H1 (cell line): ENCODE data around the gene SSH2.

Experiments
- ASH2L ChIP-seq: fragments of 200-600, 300-600 bp; sonication (generic); IDR thresholded peaks from one replicate; pipeline ENCODE4 v1.7.1; 2017; ENCODE audit warnings: low read length
- CBX5 ChIP-seq: fragments of 300-800, 300-1000 bp; sonication (generic); IDR thresholded peaks from 2 replicates; pipeline ENCODE4 v1.7.1; 2016; ENCODE audit warnings: antibody characterized with exemption, low read length, low read depth
- CEBPB ChIP-seq: IDR thresholded peaks from 2 replicates; pipeline ENCODE4 v1.6.1; 2012; ENCODE audit warnings: low read depth, low read length
- CTCF ChIP-seq, 3 experiments: IDR thresholded peaks; 1 replicate in 2 of 3; 2 replicates in 1 of 3; pipeline versions ENCODE4 v1.5.1 to v1.6.1; 2011; ENCODE audit warnings: low read length in 3 of 3, mild to moderate bottlenecking in 3 of 3, inconsistent platforms in 2 of 3, low read depth in 1 of 3, moderate library complexity in 1 of 3; ENCODE audit not compliant: insufficient read depth in 1 of 3; ENCODE audit errors: control extremely low read depth in 1 of 3
- EZH2 ChIP-seq: fragments of 200-600 bp; sonication (generic); IDR thresholded peaks from 2 replicates; pipeline ENCODE4 v1.7.1; 2012; ENCODE audit warnings: low read depth, mild to moderate bottlenecking, moderate library complexity, low read length, inconsistent platforms; ENCODE audit not compliant: severe bottlenecking
- HDAC2 ChIP-seq, 2 experiments: fragments of 300-600 bp in 1 of 2; sonication (generic) in 1 of 2; IDR thresholded peaks; 2 replicates each; pipeline ENCODE4 v1.6.1; 2011 to 2012; ENCODE audit warnings: low read depth in 2 of 2, low read length in 2 of 2, mild to moderate bottlenecking in 2 of 2, moderate library complexity in 2 of 2, borderline replicate concordance in 1 of 2, inconsistent platforms in 1 of 2
- NANOG ChIP-seq: IDR thresholded peaks from 2 replicates; pipeline ENCODE4 v1.6.1; 2011; ENCODE audit warnings: low read length, low read depth, mild to moderate bottlenecking, inconsistent platforms; ENCODE audit not compliant: insufficient read depth, poor library complexity, severe bottlenecking
- POLR2A ChIP-seq, 2 experiments: IDR thresholded peaks; 1 replicate in 1 of 2; 2 replicates in 1 of 2; pipeline ENCODE4 v1.6.1; 2011; ENCODE audit warnings: low read depth in 2 of 2, low read length in 2 of 2, mild to moderate bottlenecking in 2 of 2; ENCODE audit errors: control extremely low read depth in 1 of 2
- SIN3A ChIP-seq, 2 experiments: IDR thresholded peaks in 1 of 2; conservative IDR thresholded peaks in 1 of 2; 2 replicates each; pipeline ENCODE4 v1.6.1; 2011 to 2012; ENCODE audit warnings: low read length in 2 of 2, improper control_type of control experiment in 1 of 2, low read depth in 1 of 2, mild to moderate bottlenecking in 1 of 2
- SIRT6 ChIP-seq: IDR thresholded peaks from one replicate; pipeline ENCODE4 v1.7.1; 2012; ENCODE audit warnings: low read length, inconsistent platforms
- TCF12 ChIP-seq: IDR thresholded peaks from 2 replicates; pipeline ENCODE4 v1.6.1; 2011; ENCODE audit warnings: low read depth, mild to moderate bottlenecking, low read length
- ZNF274 ChIP-seq: IDR thresholded peaks from 2 replicates; pipeline ENCODE4 v1.7.0; 2012; ENCODE audit warnings: low read length, borderline replicate concordance; ENCODE audit errors: extremely low read depth

- no peak for TF ChIP-seq ZNF274
- no peak for TF ChIP-seq CTCF (IDR thresholded peaks at IDR 0.05; ENCODE audit: control extremely low read depth in 1 of 3, insufficient read depth in 1 of 3, low read depth in 1 of 3, low read length in 3 of 3)
- no peak for TF ChIP-seq HDAC2 (IDR thresholded peaks at IDR 0.05; ENCODE audit: borderline replicate concordance in 1 of 2, low read depth in 2 of 2, low read length in 2 of 2)
- no peak for TF ChIP-seq ASH2L
- no peak for TF ChIP-seq SIN3A (conservative IDR thresholded peaks at IDR 0.05 in 1 of 2, IDR thresholded peaks at IDR 0.05 in 1 of 2; ENCODE audit: low read depth in 1 of 2, low read length in 2 of 2)
- no peak for TF ChIP-seq CEBPB
- no peak for TF ChIP-seq SIRT6
- TF ChIP-seq NANOG = no peak
- no peak for TF ChIP-seq EZH2
- TF ChIP-seq POLR2A (IDR thresholded peaks at IDR 0.05; ENCODE audit: control extremely low read depth in 1 of 2, low read depth in 2 of 2, low read length in 2 of 2) = no peak
- no peak for TF ChIP-seq TCF12
- TF ChIP-seq CBX5 = no peak
Measured at GRCh38 chr17:29596811-29597210, 333.2 kb downstream of the SSH2 start.
